Gastroesophageal sphincter (tissue), 4 donors: ENCODE data around the gene LMBRD1. TPM values are rescaled to one million over a fixed set of nuclear protein-coding genes. Genes with fewer than 3 reads are reported as not detected.

Experiments used
- ATAC-seq: fragments of 150-250 bp; one replicate; pipeline ENCODE4 v1.9.1; 2016; ENCODE audit warnings: mild to moderate bottlenecking, moderate library complexity
- H3K27ac ChIP-seq, 4 donors: fragments of 200-600 bp; sonication (generic) in 3 of 4; 1 replicate in 3 of 4; 2 replicates in 1 of 4; pipeline ENCODE4 v1.5.1; 2016 to 2019
- H3K27me3 ChIP-seq: fragments of 200-600 bp; sonication (generic); one replicate; pipeline ENCODE4 v1.5.1; 2019
- H3K36me3 ChIP-seq, 2 donors: fragments of 200-600 bp; sonication (generic); one replicate each; pipeline ENCODE4 v1.5.1; 2019; ENCODE audit warnings: control low read depth in 1 of 2
- H3K4me1 ChIP-seq, 3 donors: fragments of 200-600 bp; sonication (generic); 1 replicate in 2 of 3; 2 replicates in 1 of 3; pipeline ENCODE4 v1.5.1; 2016 to 2019; ENCODE audit warnings: control low read depth in 2 of 3
- H3K4me3 ChIP-seq, 2 donors: fragments of 200-600 bp; sonication (generic); one replicate each; pipeline ENCODE4 v1.5.1; 2019; ENCODE audit warnings: mild to moderate bottlenecking in 1 of 2, moderate library complexity in 1 of 2
- H3K9me3 ChIP-seq, 3 donors: fragments of 200-600 bp; sonication (generic); one replicate each; pipeline ENCODE4 v1.5.1; 2017 to 2019; ENCODE audit warnings: control low read depth in 2 of 3
- EP300 ChIP-seq: sonication (generic); formaldehyde crosslinking; IDR thresholded peaks from one replicate; pipeline ENCODE4 v1.6.1; 2017; ENCODE audit warnings: antibody characterized with exemption, mild to moderate bottlenecking
- POLR2A ChIP-seq, 2 donors: fragments of 450-650 bp; IDR thresholded peaks; one replicate each; pipeline ENCODE4 v1.6.1; 2017; ENCODE audit warnings: antibody characterized with exemption in 2 of 2, mild to moderate bottlenecking in 2 of 2, moderate library complexity in 1 of 2
- POLR2AphosphoS5 ChIP-seq: sonication (generic); formaldehyde crosslinking; IDR thresholded peaks from one replicate; pipeline ENCODE4 v1.6.1; 2017; ENCODE audit warnings: antibody characterized with exemption
- WGBS, 2 donors: methylation state at CpG; one replicate each; pipeline ENCODE4 v1.1.5; 2018; ENCODE audit warnings: low coverage in 1 of 2; 5-methylcytosine and 5-hydroxymethylcytosine counted together
- total RNA-seq, 4 donors: library from RNA; depleted of rRNA; stranded (reverse); fragments of >200 nt; gene quantifications; one replicate each; pipeline ENCODE4 v1.1.0, GENCODE V29; 2016
- TF ChIP-seq, protein P1 (sequence below), 4 experiments: fragments of 200-600 bp in 2 of 4; fragments of 450-650 bp in 2 of 4; sonication (generic) in 1 of 4; IDR thresholded peaks; one replicate each; pipeline ENCODE4 v1.5.1; 2017 to 2019; ENCODE audit warnings: antibody characterized with exemption in 4 of 4, mild to moderate bottlenecking in 2 of 4, moderate library complexity in 2 of 4

The LMBRD1 gene
- total RNA-seq, 4 donors from 2014 or later: 45.4 to 78.0 (median 60.7) TPM

GRCh38 chr6:69665437-69665836 is 131.4 kb downstream of the LMBRD1 start:
- Histone ChIP-seq H3K9me3 (no peaks in the 10 kb centered on the region), H3K27me3 (no peaks in the 10 kb centered on the region), H3K4me1 (no peaks in the 10 kb centered on the region), H3K4me3 (no peak overlapping the region), H3K36me3 (peaks cover 0 to 7% of the 10 kb centered on the region in 2 donors), H3K27ac (no peak overlapping the region)
- TF ChIP-seq EP300 (no peak), POLR2AphosphoS5 (no peak), POLR2A (IDR thresholded peaks at IDR 0.05) (no peak)
- TF ChIP-seq, protein P1, sequence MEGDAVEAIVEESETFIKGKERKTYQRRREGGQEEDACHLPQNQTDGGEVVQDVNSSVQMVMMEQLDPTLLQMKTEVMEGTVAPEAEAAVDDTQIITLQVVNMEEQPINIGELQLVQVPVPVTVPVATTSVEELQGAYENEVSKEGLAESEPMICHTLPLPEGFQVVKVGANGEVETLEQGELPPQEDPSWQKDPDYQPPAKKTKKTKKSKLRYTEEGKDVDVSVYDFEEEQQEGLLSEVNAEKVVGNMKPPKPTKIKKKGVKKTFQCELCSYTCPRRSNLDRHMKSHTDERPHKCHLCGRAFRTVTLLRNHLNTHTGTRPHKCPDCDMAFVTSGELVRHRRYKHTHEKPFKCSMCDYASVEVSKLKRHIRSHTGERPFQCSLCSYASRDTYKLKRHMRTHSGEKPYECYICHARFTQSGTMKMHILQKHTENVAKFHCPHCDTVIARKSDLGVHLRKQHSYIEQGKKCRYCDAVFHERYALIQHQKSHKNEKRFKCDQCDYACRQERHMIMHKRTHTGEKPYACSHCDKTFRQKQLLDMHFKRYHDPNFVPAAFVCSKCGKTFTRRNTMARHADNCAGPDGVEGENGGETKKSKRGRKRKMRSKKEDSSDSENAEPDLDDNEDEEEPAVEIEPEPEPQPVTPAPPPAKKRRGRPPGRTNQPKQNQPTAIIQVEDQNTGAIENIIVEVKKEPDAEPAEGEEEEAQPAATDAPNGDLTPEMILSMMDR (IDR thresholded peaks at IDR 0.05): no peak
- no peak for ATAC-seq
- WGBS, 2 donors: 88 to 89% methylated on average over 3 of the region's 3 CpGs

DNA sequence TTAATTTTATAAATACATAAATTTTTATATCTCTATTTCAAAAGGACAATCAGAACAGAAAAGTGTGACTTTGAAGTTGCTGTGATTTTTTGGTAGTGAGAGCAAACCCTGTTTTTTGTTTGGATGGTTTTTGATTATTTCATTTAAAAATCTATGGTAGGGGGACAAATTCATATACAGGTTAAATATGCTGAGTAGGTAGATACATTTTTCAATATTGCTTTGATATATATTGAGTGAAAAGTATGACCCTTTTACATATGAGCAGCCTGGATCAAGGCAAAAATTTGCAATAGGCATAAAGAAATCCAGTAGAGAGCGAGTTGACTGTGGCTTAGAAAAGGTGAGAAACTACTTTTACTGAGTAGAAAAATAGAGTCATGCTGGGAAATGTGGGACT is 132.3 kb downstream of the LMBRD1 start:
- Histone ChIP-seq H3K27ac (no peak overlapping the region), H3K36me3 (no peaks in the 10 kb centered on the region), H3K4me1 (no peaks in the 10 kb centered on the region), H3K4me3 (no peak overlapping the region), H3K27me3 (no peaks in the 10 kb centered on the region), H3K9me3 (peaks cover 0 to under 1% (median 0%) of the 10 kb centered on the region in 3 donors)
- TF ChIP-seq POLR2AphosphoS5: no peak
- TF ChIP-seq, protein P1 (IDR thresholded peaks at IDR 0.05): no peak
- TF ChIP-seq POLR2A (IDR thresholded peaks at IDR 0.05): no peak
- TF ChIP-seq EP300: no peak
- no peak for ATAC-seq
- WGBS, 2 donors: 82 to 90% methylated on average over 1 of the region's 1 CpG

DNA sequence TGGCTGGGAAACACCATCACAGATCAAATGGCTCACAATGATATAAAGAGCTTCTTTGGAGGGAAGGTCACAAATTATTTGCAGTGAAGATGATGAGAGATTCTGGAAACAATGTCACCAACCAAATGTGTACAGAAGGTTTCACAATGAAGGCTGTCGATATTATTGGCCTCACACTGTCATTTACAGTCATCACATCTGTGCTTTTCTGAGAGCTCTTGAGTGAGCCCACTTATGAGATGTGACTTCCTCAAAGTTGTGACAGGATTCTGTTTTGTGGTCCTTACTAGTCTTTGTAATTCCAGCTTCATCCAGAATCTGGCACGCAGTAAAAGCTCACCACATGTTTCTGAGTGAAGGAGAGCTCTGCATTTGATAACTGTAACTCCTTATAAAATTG is 133.6 kb downstream of the LMBRD1 start:
- TF ChIP-seq EP300: no peak
- no peak for TF ChIP-seq POLR2A (IDR thresholded peaks at IDR 0.05)
- no peak for TF ChIP-seq POLR2AphosphoS5
- TF ChIP-seq, protein P1 (IDR thresholded peaks at IDR 0.05): no peak
- 65 to 100% methylated on average over 1 to 2 of the region's 2 CpGs for WGBS, 2 donors
- Histone ChIP-seq H3K9me3 (peaks cover 0 to 14% (median 0%) of the 10 kb centered on the region in 3 donors), H3K36me3 (no peaks in the 10 kb centered on the region), H3K4me1 (no peaks in the 10 kb centered on the region), H3K27me3 (no peaks in the 10 kb centered on the region), H3K4me3 (no peak overlapping the region), H3K27ac (no peak overlapping the region)
- ATAC-seq: no peak

DNA sequence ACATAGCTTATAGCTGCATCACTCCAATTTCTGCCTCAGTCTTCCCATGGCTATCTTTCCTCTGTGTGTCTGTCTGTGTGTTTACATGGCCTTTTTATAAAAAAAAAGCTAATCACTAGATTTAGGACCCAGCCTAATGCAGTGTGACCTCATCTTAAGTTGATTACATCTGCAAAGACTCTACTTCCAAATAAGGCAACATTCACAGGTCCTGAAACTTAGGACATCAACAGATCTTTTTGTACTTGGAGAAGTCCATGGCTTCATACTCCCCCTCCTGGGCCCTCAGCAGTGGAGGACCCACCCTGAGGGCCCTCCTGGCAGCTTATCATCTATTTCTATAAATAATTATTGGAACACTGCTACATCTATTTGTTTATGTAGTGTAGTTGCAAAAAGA is 146.1 kb downstream of the LMBRD1 start:
- no peak for TF ChIP-seq POLR2A (IDR thresholded peaks at IDR 0.05)
- Histone ChIP-seq H3K36me3 (no peaks in the 10 kb centered on the region), H3K4me1 (no peaks in the 10 kb centered on the region), H3K9me3 (no peaks in the 10 kb centered on the region), H3K4me3 (no peak overlapping the region), H3K27ac (no peak overlapping the region), H3K27me3 (no peaks in the 10 kb centered on the region)
- ATAC-seq: no peak

DNA sequence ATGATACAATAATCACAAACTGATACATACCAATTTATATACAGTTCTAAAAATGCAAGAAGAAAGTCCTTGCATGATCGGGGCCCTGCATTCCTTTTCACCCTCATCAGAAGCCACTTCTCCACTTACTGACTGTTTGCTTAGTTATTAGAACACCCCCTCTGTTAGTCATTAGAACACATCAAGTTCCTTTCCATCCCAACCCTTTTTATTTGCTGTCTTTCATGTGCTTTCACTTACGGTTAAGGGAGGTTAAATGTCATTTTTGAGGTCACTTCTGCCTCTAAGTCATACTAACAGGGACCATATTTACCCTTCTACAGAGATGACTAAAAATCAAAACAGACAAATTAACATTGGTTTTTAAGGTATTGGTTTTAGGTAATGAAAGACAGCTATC is 149.1 kb downstream of the LMBRD1 start:
- WGBS, 2 donors: 77 to 86% methylated on average over 1 to 2 of the region's 2 CpGs

More for the DNA sequence above, 149.1 kb downstream of the LMBRD1 start:
- TF ChIP-seq, protein P1 (IDR thresholded peaks at IDR 0.05): no peak
- TF ChIP-seq POLR2AphosphoS5 (no peak), POLR2A (IDR thresholded peaks at IDR 0.05) (no peak), EP300 (no peak)
- no peak for ATAC-seq
- Histone ChIP-seq H3K9me3 (no peaks in the 10 kb centered on the region), H3K4me1 (no peaks in the 10 kb centered on the region), H3K4me3 (no peak overlapping the region), H3K27me3 (no peaks in the 10 kb centered on the region), H3K36me3 (no peaks in the 10 kb centered on the region), H3K27ac (no peak overlapping the region)
